Vagina (tissue), 2 donors: ENCODE results near the gene DNASE1. TPM values are rescaled to one million over a fixed set of nuclear protein-coding genes. Genes with fewer than 3 reads are reported as not detected.

Experiments
- DNase-seq, 2 donors: peaks; one replicate each; pipeline ENCODE4 v3.0.0-alpha.2; 2017; ENCODE audit errors: extremely low spot score in 2 of 2
- H3K27ac ChIP-seq: fragments of 200-600 bp; sonication (generic); one replicate; pipeline ENCODE4 v1.5.1; 2019
- H3K27me3 ChIP-seq: fragments of 200-600 bp; sonication (generic); one replicate; pipeline ENCODE4 v1.5.1; 2019
- H3K36me3 ChIP-seq, 2 donors: fragments of 200-600 bp; sonication (generic); one replicate each; pipeline ENCODE4 v1.5.1; 2017 to 2019
- H3K4me1 ChIP-seq: fragments of 200-600 bp; sonication (generic); one replicate; pipeline ENCODE4 v1.5.1; 2019
- H3K4me3 ChIP-seq, 2 donors: fragments of 200-600 bp; sonication (generic); 1 replicate in 1 of 2; 2 replicates in 1 of 2; pipeline ENCODE4 v1.5.1; 2016 to 2019
- H3K9me3 ChIP-seq: fragments of 200-600 bp; sonication (generic); one replicate; pipeline ENCODE4 v1.5.1; 2019
- POLR2A ChIP-seq, 2 donors: fragments of 450-650 bp; IDR thresholded peaks; one replicate each; pipeline ENCODE4 v1.6.1; 2017; ENCODE audit warnings: antibody characterized with exemption in 2 of 2, mild to moderate bottlenecking in 2 of 2, moderate library complexity in 2 of 2
- POLR2AphosphoS5 ChIP-seq, 2 donors: sonication (generic); formaldehyde crosslinking; IDR thresholded peaks; one replicate each; pipeline ENCODE4 v1.9.0; 2017; ENCODE audit warnings: antibody characterized with exemption in 2 of 2, mild to moderate bottlenecking in 2 of 2, low read depth in 1 of 2; ENCODE audit not compliant: insufficient read depth in 1 of 2
- intact Hi-C: fragments of 100-400 bp; cut with DNase I; formaldehyde crosslinking; loops from one replicate; pipeline ENCODE4 v1.15.1; 2023
- total RNA-seq: library from RNA; depleted of rRNA; stranded (reverse); fragments of >200 nt; gene quantifications from one replicate; pipeline ENCODE4 v1.2.3, GENCODE V29; 2016
- TF ChIP-seq, protein P1 (sequence below), 3 experiments: fragments of 450-650 bp in 2 of 3; fragments of 200-600 bp in 1 of 3; sonication (generic) in 1 of 3; IDR thresholded peaks; one replicate each; pipeline ENCODE4 v1.5.1; 2017 to 2019; ENCODE audit warnings: antibody characterized with exemption in 3 of 3, mild to moderate bottlenecking in 2 of 3, moderate library complexity in 2 of 3

DNASE1 gene
- total RNA-seq, 1 donor from 2014 or later: 50.3 TPM

DNA sequence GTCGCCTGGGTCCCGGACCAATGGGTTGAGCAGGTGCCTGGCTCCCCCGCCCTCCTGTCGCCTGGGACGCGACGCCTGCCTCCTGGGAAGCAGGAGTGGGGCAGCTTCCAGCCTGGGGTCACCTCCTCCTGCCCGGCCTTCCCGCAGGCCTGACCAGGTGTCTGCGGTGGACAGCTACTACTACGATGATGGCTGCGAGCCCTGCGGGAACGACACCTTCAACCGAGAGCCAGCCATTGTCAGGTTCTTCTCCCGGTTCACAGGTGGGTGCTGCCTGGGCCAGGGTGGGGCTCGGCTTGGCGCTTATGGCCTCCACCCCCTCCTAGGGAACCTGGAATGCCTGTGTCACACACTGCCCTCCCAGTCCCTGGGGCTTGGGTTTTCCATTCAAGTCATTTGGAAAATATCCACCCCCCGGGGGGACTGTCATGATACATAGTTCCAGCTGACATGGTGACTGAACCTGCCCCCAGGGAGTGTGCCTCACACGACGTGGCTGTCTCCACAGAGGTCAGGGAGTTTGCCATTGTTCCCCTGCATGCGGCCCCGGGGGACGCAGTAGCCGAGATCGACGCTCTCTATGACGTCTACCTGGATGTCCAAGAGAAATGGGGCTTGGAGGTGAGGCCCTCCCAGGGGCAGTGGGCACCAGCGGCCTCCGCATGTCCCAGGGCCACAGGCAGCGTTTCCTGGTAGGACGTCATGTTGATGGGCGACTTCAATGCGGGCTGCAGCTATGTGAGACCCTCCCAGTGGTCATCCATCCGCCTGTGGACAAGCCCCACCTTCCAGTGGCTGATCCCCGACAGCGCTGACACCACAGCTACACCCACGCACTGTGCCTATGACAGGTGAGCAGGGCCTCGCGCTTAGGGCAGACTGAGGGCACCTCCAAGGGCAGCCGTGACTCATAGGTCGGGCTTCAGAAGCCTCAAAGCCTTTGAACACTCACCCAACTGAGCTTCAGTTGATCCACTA lies 2.3 kb downstream of the DNASE1 start:
- no peak for DNase-seq
- Histone ChIP-seq H3K27me3 (no peaks in the 10 kb centered on the region), H3K4me3 (no peak overlapping the region), H3K9me3 (no peaks in the 10 kb centered on the region), H3K36me3 (peaks cover 0 to 65% of the 10 kb centered on the region in 2 donors), H3K4me1 (no peaks in the 10 kb centered on the region), H3K27ac (no peak overlapping the region)
- TF ChIP-seq, protein P1, sequence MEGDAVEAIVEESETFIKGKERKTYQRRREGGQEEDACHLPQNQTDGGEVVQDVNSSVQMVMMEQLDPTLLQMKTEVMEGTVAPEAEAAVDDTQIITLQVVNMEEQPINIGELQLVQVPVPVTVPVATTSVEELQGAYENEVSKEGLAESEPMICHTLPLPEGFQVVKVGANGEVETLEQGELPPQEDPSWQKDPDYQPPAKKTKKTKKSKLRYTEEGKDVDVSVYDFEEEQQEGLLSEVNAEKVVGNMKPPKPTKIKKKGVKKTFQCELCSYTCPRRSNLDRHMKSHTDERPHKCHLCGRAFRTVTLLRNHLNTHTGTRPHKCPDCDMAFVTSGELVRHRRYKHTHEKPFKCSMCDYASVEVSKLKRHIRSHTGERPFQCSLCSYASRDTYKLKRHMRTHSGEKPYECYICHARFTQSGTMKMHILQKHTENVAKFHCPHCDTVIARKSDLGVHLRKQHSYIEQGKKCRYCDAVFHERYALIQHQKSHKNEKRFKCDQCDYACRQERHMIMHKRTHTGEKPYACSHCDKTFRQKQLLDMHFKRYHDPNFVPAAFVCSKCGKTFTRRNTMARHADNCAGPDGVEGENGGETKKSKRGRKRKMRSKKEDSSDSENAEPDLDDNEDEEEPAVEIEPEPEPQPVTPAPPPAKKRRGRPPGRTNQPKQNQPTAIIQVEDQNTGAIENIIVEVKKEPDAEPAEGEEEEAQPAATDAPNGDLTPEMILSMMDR (IDR thresholded peaks at IDR 0.05): no peak
- TF ChIP-seq POLR2A (IDR thresholded peaks at IDR 0.05): no peak
- no peak for TF ChIP-seq POLR2AphosphoS5 (IDR thresholded peaks at IDR 0.05; ENCODE audit: insufficient read depth in 1 of 2, low read depth in 1 of 2)
- intact Hi-C loops: no loop called here

- Histone ChIP-seq H3K27me3 (no peaks in the 10 kb centered on the region), H3K4me3 (no peak overlapping the region), H3K4me1 (no peaks in the 10 kb centered on the region), H3K9me3 (no peaks in the 10 kb centered on the region), H3K27ac (no peak overlapping the region), H3K36me3 (peaks cover 0 to 81% of the 10 kb centered on the region in 2 donors)
- intact Hi-C loops: no loop called here
- no peak for DNase-seq
- TF ChIP-seq POLR2A (IDR thresholded peaks at IDR 0.05): no peak
- TF ChIP-seq POLR2AphosphoS5 (IDR thresholded peaks at IDR 0.05; ENCODE audit: insufficient read depth in 1 of 2, low read depth in 1 of 2): no peak
- TF ChIP-seq, protein P1 (IDR thresholded peaks at IDR 0.05): no peak
These were observed 4.8 kb downstream of the DNASE1 start for GRCh38 chr16:3659251-3659650.

GRCh38 chr16:3661311-3661710 lies 6.8 kb downstream of the DNASE1 start:
- H3K4me3 ChIP-seq: no peak overlapping the region
- TF ChIP-seq POLR2AphosphoS5 (IDR thresholded peaks at IDR 0.05; ENCODE audit: insufficient read depth in 1 of 2, low read depth in 1 of 2): no peak
- TF ChIP-seq POLR2A (IDR thresholded peaks at IDR 0.05): no peak
- TF ChIP-seq, protein P1 (IDR thresholded peaks at IDR 0.05): no peak
- H3K27me3 ChIP-seq: no peaks in the 10 kb centered on the region
- no peaks in the 10 kb centered on the region for H3K9me3 ChIP-seq
- DNase-seq: no peak
- no peak overlapping the region for H3K27ac ChIP-seq
- H3K4me1 ChIP-seq: no peaks in the 10 kb centered on the region
- intact Hi-C loops: no loop called here
- H3K36me3 ChIP-seq: peaks cover 0 to 81% of the 10 kb centered on the region in 2 donors

DNA sequence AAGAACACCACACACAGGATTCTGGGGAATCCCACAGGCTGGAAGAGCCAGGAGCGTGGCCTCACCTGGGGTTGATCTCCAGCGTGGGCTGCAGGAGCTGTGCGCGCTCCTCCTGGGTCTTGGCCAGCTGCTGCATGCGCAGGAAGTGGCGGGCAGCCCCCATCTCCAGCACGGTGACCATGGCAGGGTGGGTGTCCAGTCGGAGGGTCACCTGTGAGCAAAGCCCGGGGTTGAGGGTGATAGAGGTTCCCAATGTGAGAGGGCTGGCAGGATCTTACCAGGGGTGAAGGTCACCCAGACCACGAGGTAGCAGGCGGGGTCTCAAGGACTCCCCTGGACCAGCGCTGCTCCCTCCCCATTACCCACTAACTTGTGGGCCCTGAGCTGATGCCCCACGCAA lies 7.4 kb downstream of the DNASE1 start:
- Histone ChIP-seq H3K9me3 (no peaks in the 10 kb centered on the region), H3K4me1 (no peaks in the 10 kb centered on the region), H3K4me3 (no peak overlapping the region), H3K27me3 (no peaks in the 10 kb centered on the region), H3K36me3 (peaks cover 0 to 76% of the 10 kb centered on the region in 2 donors), H3K27ac (no peak overlapping the region)
- TF ChIP-seq POLR2AphosphoS5 (IDR thresholded peaks at IDR 0.05; ENCODE audit: insufficient read depth in 1 of 2, low read depth in 1 of 2) (no peak), POLR2A (IDR thresholded peaks at IDR 0.05) (no peak)
- TF ChIP-seq, protein P1 (IDR thresholded peaks at IDR 0.05): no peak
- DNase-seq: no peak
- intact Hi-C loops: no loop called here

GRCh38 chr16:3662601-3663000 lies 8.1 kb downstream of the DNASE1 start:
- intact Hi-C loops: no loop called here
- no peak for DNase-seq
- Histone ChIP-seq H3K4me3 (no peak overlapping the region), H3K36me3 (peaks cover 0 to 69% of the 10 kb centered on the region in 2 donors), H3K27me3 (no peaks in the 10 kb centered on the region), H3K4me1 (no peaks in the 10 kb centered on the region), H3K9me3 (no peaks in the 10 kb centered on the region), H3K27ac (no peak overlapping the region)
- TF ChIP-seq POLR2A (IDR thresholded peaks at IDR 0.05) (no peak), POLR2AphosphoS5 (IDR thresholded peaks at IDR 0.05; ENCODE audit: insufficient read depth in 1 of 2, low read depth in 1 of 2) (no peak)
- TF ChIP-seq, protein P1 (IDR thresholded peaks at IDR 0.05): no peak
